K562 (cell line): Measurements from ENCODE around the gene VWA3A.
A peak's percentile ranks its signal among the peaks of the same experiment; 100 is the strongest.

Experiments
- CHCHD3 ChIP-seq: fragments of 250-450 bp; sonication (Bioruptor Pico); IDR thresholded peaks from 2 replicates; pipeline ENCODE4 v2.1.2; 2022; ENCODE audit warnings: mild to moderate bottlenecking
- CTCF ChIP-seq, 3 experiments: IDR thresholded peaks in 2 of 3; conservative IDR thresholded peaks in 1 of 3; 2 replicates each; pipeline ENCODE4 v1.5.1; 2011 to 2012; ENCODE audit warnings: low read length in 3 of 3, mild to moderate bottlenecking in 3 of 3, control low read depth in 2 of 3, improper control_type of control experiment in 1 of 3, inconsistent platforms in 1 of 3, low read depth in 1 of 3, mixed read lengths in 1 of 3, moderate library complexity in 1 of 3; ENCODE audit not compliant: insufficient read depth in 2 of 3
- FOXK1 ChIP-seq: sonication (generic); formaldehyde crosslinking; IDR thresholded peaks from 2 replicates; pipeline ENCODE4 v1.8.0; 2022; ENCODE audit warnings: missing genetic modification reagents, mild to moderate bottlenecking, borderline replicate concordance
- NFXL1 ChIP-seq: fragments of 450-650 bp; formaldehyde crosslinking; IDR thresholded peaks from 2 replicates; pipeline ENCODE4 v1.4.0; 2021; ENCODE audit warnings: mild to moderate bottlenecking
- TAF1 ChIP-seq: IDR thresholded peaks from 2 replicates; pipeline ENCODE4 v1.6.1; 2011; ENCODE audit warnings: mild to moderate bottlenecking, low read length, moderate library complexity; ENCODE audit not compliant: insufficient read depth, control insufficient read depth, severe bottlenecking; ENCODE audit errors: extremely low read depth
- ZKSCAN1 ChIP-seq: fragments of 150-350 bp; IDR thresholded peaks from 2 replicates; pipeline ENCODE4 v1.6.1; 2016; ENCODE audit warnings: low read depth, low read length
- ZNF274 ChIP-seq: IDR thresholded peaks from 2 replicates; pipeline ENCODE4 v1.6.1; 2011; ENCODE audit warnings: low read depth, mild to moderate bottlenecking, low read length, moderate library complexity, borderline replicate concordance
- TF ChIP-seq, protein P1 (sequence below): fragments of 250-450 bp; sonication (Bioruptor Pico); IDR thresholded peaks from 2 replicates; pipeline ENCODE4 v1.5.0; 2022; ENCODE audit warnings: mild to moderate bottlenecking

DNA sequence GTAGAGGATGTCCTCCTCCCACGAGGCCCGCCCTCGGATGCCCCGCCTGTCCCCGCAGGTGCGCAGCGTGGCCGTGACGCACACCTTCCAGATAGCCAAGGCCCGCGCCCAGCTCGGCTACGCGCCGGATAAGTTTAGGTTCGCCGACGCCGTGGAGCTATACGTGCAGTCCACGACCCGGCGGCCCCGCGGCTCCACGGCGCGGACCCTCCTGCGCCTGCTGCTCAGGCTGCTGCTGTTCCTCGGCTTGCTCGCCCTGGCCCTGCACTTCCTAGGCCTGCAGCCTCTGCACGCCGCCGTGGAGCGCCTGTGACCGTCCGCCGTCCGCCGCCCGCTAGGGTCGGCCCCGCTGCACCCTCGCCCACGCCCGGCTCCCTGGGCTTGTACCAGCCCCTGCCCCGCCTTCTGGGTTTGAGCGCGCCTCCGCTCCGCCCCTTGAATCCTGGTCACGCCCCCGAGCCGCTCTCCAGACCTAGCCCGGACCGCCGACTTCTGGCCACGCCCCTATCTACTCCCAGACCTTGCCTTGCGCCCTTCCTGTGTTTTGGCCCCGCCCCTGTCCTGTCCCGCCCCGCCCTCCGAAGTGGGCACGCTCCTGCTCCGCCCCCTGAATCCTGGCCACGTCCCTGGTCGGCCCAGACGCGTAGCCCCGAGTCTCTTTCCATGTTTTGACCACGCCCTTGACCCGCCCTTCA, 97.9 kb downstream of the VWA3A start:
- no peak for TF ChIP-seq CHCHD3 (CRISPR knock-in tag)
- TF ChIP-seq, protein P1, sequence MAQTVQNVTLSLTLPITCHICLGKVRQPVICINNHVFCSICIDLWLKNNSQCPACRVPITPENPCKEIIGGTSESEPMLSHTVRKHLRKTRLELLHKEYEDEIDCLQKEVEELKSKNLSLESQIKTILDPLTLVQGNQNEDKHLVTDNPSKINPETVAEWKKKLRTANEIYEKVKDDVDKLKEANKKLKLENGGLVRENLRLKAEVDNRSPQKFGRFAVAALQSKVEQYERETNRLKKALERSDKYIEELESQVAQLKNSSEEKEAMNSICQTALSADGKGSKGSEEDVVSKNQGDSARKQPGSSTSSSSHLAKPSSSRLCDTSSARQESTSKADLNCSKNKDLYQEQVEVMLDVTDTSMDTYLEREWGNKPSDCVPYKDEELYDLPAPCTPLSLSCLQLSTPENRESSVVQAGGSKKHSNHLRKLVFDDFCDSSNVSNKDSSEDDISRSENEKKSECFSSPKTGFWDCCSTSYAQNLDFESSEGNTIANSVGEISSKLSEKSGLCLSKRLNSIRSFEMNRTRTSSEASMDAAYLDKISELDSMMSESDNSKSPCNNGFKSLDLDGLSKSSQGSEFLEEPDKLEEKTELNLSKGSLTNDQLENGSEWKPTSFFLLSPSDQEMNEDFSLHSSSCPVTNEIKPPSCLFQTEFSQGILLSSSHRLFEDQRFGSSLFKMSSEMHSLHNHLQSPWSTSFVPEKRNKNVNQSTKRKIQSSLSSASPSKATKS: no peak
- TF ChIP-seq FOXK1 (CRISPR knock-in tag): 0 out of 2 replicates have a peak, but pooled peaks have one; percentile 78
- TF ChIP-seq ZNF274: no peak
- no peak for TF ChIP-seq NFXL1 (CRISPR knock-in tag)
- TF ChIP-seq ZKSCAN1: no peak
- peak in 1 of 3 experiments; percentile 44; a peak in 2 of 6 replicates for TF ChIP-seq CTCF (IDR thresholded peaks at IDR 0.05 in 2 of 3, conservative IDR thresholded peaks at IDR 0.05 in 1 of 3; ENCODE audit: insufficient read depth in 2 of 3, low read depth in 1 of 3, low read length in 3 of 3)
- no peak for TF ChIP-seq TAF1
